Stomach (tissue), 4 donors: ENCODE measurements around the gene AUH.

Experiments used
- POLR2A ChIP-seq, 4 donors: fragments of 450-650 bp; IDR thresholded peaks; one replicate each; pipeline ENCODE4 v1.6.1; 2016; ENCODE audit warnings: antibody characterized with exemption in 4 of 4, control low read depth in 2 of 4, mild to moderate bottlenecking in 1 of 4, moderate library complexity in 1 of 4
- TF ChIP-seq, protein P1 (sequence below), 7 experiments: fragments of 450-650 bp in 4 of 7; fragments of 200-600 bp in 3 of 7; sonication (generic) in 3 of 7; IDR thresholded peaks; one replicate each; pipeline ENCODE4 v1.5.1; 2016 to 2019; ENCODE audit warnings: antibody characterized with exemption in 7 of 7, control low read depth in 2 of 7, mild to moderate bottlenecking in 1 of 7

DNA sequence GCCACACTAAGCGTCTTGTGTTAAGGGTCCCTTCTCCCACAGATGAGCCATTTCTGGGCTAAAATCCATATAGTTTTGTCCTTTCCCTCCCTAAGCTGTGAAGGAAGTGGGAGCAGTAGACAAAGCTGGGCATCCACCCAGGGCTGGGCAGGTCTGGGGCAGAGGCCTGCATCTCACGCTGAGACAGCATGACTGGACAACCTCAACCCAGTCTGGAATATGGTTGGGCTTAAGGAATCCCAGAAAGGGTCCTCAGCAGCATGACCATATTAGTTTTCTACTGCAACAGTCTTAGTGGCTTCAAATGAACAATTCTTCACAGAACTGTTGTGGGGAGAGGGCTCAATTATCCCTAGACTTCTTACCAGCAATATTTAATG is 173.8 kb downstream of the AUH start:
- no peak for TF ChIP-seq POLR2A (IDR thresholded peaks at IDR 0.05)
- TF ChIP-seq, protein P1, sequence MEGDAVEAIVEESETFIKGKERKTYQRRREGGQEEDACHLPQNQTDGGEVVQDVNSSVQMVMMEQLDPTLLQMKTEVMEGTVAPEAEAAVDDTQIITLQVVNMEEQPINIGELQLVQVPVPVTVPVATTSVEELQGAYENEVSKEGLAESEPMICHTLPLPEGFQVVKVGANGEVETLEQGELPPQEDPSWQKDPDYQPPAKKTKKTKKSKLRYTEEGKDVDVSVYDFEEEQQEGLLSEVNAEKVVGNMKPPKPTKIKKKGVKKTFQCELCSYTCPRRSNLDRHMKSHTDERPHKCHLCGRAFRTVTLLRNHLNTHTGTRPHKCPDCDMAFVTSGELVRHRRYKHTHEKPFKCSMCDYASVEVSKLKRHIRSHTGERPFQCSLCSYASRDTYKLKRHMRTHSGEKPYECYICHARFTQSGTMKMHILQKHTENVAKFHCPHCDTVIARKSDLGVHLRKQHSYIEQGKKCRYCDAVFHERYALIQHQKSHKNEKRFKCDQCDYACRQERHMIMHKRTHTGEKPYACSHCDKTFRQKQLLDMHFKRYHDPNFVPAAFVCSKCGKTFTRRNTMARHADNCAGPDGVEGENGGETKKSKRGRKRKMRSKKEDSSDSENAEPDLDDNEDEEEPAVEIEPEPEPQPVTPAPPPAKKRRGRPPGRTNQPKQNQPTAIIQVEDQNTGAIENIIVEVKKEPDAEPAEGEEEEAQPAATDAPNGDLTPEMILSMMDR (IDR thresholded peaks at IDR 0.05): no peak
